Natural killer cell (primary cell): ENCODE data around the gene GATA1. TPM values are rescaled to one million over a fixed set of nuclear protein-coding genes. Genes with fewer than 3 reads are reported as not detected.

Experiments
- ATAC-seq, 3 donors: fragments of 150-1000 bp in 2 of 3; fragments of 200-7000 bp in 1 of 3; cut with Tn5 transposase; 1 replicate in 1 of 3; 2 replicates in 2 of 3; pipeline ENCODE4 v1.10.0; 2021; ENCODE audit warnings: mild to moderate bottlenecking in 2 of 3, moderate library complexity in 2 of 3
- DNase-seq, 2 donors: peaks; one replicate each; pipeline versions ENCODE4 v3.0.0 to v3.0.0-alpha.2; 2013 to 2021; ENCODE audit warnings: mixed read lengths in 1 of 2
- H3K27ac ChIP-seq: one replicate; pipeline ENCODE4 v1.5.1; 2013; ENCODE audit warnings: mild to moderate bottlenecking, low read length
- H3K27me3 ChIP-seq: one replicate; pipeline ENCODE4 v1.6.1; 2013; ENCODE audit warnings: low read length; ENCODE audit not compliant: control insufficient read depth, insufficient read depth
- H3K36me3 ChIP-seq: one replicate; pipeline ENCODE4 v1.6.1; 2013; ENCODE audit warnings: low read length; ENCODE audit not compliant: control insufficient read depth, insufficient read depth
- H3K4me1 ChIP-seq: one replicate; pipeline ENCODE4 v1.6.1; 2013; ENCODE audit warnings: low read length; ENCODE audit not compliant: control insufficient read depth, insufficient read depth
- H3K4me3 ChIP-seq: one replicate; pipeline ENCODE4 v1.5.1; 2013; ENCODE audit warnings: low read length
- H3K9me3 ChIP-seq: one replicate; pipeline ENCODE4 v1.6.1; 2013; ENCODE audit warnings: low read length; ENCODE audit not compliant: control insufficient read depth, insufficient read depth
- H3K27ac Mint-ChIP-seq, 2 donors: one replicate each; pipeline ENCODE4 v1.8.0; 2022; ENCODE audit warnings: mild to moderate bottlenecking in 2 of 2, mixed read lengths in 2 of 2, moderate library complexity in 1 of 2
- H3K27me3 Mint-ChIP-seq, 2 donors: one replicate each; pipeline ENCODE4 v1.8.0; 2022; ENCODE audit warnings: low read depth in 2 of 2, mixed read lengths in 2 of 2
- H3K36me3 Mint-ChIP-seq: one replicate; pipeline ENCODE4 v1.8.0; 2022; ENCODE audit warnings: mixed read lengths
- H3K4me1 Mint-ChIP-seq, 2 donors: one replicate each; pipeline ENCODE4 v1.8.0; 2022; ENCODE audit warnings: mixed read lengths in 2 of 2
- H3K4me3 Mint-ChIP-seq: one replicate; pipeline ENCODE4 v1.8.0; 2022; ENCODE audit warnings: mild to moderate bottlenecking, moderate library complexity, mixed read lengths
- H3K9me3 Mint-ChIP-seq, 2 donors: one replicate each; pipeline ENCODE4 v1.8.0; 2022; ENCODE audit warnings: mixed read lengths in 2 of 2
- WGBS: methylation state at CpG from one replicate; pipeline ENCODE4 v1.1.7; 2013; ENCODE audit warnings: missing lambda C conversion rate; ENCODE audit not compliant: insufficient coverage; 5-methylcytosine and 5-hydroxymethylcytosine counted together
- intact Hi-C: fragments of 100-400 bp; cut with micrococcal nuclease; formaldehyde crosslinking; loops from one replicate; pipeline ENCODE4 v1.14.2; 2022
- total RNA-seq, 4 donors: library from RNA; stranded (reverse); fragments of 120-200 nt in 1 of 4; gene quantifications; one replicate each; pipeline versions ENCODE4 v1.2.3 to v1.2.4, GENCODE V29; 2013 to 2022
- TF ChIP-seq, protein P1 (sequence below): fragments of 200-600 bp; IDR thresholded peaks from one replicate; pipeline ENCODE4 v1.8.0; 2022; ENCODE audit warnings: antibody characterized with exemption

The GATA1 gene
- total RNA-seq, 3 donors from 2014 or later (not counting 1 experiment from before 2014, with no cell fraction given), result 0.41 to 3.0 (median 0.49) TPM

DNA sequence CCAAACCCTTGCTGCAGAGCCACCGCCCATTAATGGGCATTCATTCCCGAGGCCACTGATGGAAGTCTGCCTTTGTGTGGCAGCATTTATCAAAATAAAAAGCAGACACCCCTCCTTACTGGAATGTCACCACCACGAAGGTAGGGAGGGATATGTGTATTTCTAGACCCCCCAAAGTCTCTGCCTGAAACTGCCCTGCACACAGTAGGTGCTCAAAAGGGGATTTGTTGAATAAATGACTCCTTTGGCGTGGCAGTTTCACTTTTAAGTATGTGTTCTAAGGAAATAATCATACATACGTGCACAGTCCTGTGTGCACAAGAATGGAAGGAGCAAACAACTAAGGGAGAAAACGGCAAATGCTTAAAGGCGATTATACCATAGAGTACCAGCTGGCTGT, 48.5 kb upstream of the GATA1 start:
- TF ChIP-seq, protein P1, sequence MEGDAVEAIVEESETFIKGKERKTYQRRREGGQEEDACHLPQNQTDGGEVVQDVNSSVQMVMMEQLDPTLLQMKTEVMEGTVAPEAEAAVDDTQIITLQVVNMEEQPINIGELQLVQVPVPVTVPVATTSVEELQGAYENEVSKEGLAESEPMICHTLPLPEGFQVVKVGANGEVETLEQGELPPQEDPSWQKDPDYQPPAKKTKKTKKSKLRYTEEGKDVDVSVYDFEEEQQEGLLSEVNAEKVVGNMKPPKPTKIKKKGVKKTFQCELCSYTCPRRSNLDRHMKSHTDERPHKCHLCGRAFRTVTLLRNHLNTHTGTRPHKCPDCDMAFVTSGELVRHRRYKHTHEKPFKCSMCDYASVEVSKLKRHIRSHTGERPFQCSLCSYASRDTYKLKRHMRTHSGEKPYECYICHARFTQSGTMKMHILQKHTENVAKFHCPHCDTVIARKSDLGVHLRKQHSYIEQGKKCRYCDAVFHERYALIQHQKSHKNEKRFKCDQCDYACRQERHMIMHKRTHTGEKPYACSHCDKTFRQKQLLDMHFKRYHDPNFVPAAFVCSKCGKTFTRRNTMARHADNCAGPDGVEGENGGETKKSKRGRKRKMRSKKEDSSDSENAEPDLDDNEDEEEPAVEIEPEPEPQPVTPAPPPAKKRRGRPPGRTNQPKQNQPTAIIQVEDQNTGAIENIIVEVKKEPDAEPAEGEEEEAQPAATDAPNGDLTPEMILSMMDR, result no peak
- no peak for DNase-seq
- Mint-ChIP-seq H3K4me3 (peak overlapping the region; percentile 82), H3K9me3 (no peaks in the 10 kb centered on the region), H3K36me3 (no peaks in the 10 kb centered on the region), H3K27ac (peak overlapping the region; percentile 90 to 96), H3K4me1 (peaks cover 6 to 20% of the 10 kb centered on the region in 2 donors), H3K27me3 (no peaks in the 10 kb centered on the region)
- 59% methylated on average over 5 of the region's 7 CpGs for WGBS
- no peak for ATAC-seq
- intact Hi-C loops, result loop anchor here (1.0 to 2.0 kb wide), 3 partner anchors 25 to 63 kb away; partner anchors contain the start of gene SUV39H1
- Histone ChIP-seq H3K4me1 (peaks cover 18% of the 10 kb centered on the region), H3K27ac (peak overlapping the region; percentile 86), H3K36me3 (no peaks in the 10 kb centered on the region), H3K27me3 (no peaks in the 10 kb centered on the region), H3K4me3 (peak overlapping the region; percentile 56), H3K9me3 (no peaks in the 10 kb centered on the region)

DNA sequence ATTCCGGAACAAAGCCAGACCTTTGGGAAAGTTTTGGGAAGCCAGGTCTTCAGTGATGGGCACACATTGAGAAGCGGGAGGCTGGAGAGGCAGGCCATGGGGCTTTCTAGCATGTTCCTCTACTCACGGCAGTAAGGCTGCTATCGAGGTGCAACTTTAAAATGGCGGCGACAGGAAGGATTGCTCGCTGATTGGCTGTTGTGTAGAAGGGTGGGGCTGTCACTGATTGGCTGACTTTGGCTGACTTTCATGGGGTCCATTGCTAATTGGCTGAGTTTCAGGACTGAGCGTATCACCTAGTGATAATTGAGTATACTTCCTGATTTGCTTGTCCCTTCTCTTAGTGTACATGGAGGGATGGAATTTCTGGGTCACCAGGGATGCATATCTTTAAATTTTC, 44.6 kb upstream of the GATA1 start:
- H3K36me3 Mint-ChIP-seq, result no peaks in the 10 kb centered on the region
- Histone ChIP-seq H3K27ac (no peak overlapping the region), H3K4me3 (no peak overlapping the region), H3K27me3 (no peaks in the 10 kb centered on the region), H3K36me3 (no peaks in the 10 kb centered on the region), H3K4me1 (peaks cover 9% of the 10 kb centered on the region), H3K9me3 (no peaks in the 10 kb centered on the region)
- H3K4me1 Mint-ChIP-seq, result peaks cover 6 to 12% of the 10 kb centered on the region in 2 donors
- WGBS, result 96% methylated on average over 8 of the region's 8 CpGs
- no peaks in the 10 kb centered on the region for H3K27me3 Mint-ChIP-seq
- H3K4me3 Mint-ChIP-seq, result no peak overlapping the region
- no peaks in the 10 kb centered on the region for H3K9me3 Mint-ChIP-seq
- TF ChIP-seq, protein P1, result no peak
- no peak overlapping the region for H3K27ac Mint-ChIP-seq
- ATAC-seq (no peak), DNase-seq (no peak)
- intact Hi-C loops, result no loop called here

DNA sequence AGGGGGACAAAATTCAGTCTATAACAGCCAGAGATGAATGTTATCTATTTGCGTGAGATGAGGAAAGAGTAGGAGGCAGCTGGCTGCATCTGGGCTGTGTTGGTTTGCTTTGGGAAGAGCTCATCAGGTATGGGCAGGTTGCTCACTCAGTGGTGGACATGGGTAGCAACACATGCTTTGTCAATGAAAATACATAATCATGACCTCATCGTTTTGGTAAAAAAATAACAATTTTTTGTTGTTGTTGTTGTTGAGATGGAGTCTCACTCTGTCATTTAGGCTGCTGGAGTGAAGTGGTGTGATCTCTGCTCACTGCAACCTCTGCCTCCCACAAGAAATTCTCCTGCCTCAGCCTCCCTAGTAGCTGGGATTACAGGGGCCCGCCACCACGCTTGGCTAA, 41.2 kb upstream of the GATA1 start:
- WGBS, result 100% methylated on average over 3 of the region's 4 CpGs

More for the DNA sequence above, 41.2 kb upstream of the GATA1 start:
- no peaks in the 10 kb centered on the region for H3K9me3 Mint-ChIP-seq
- Histone ChIP-seq H3K36me3 (no peaks in the 10 kb centered on the region), H3K4me3 (no peak overlapping the region), H3K4me1 (no peaks in the 10 kb centered on the region), H3K9me3 (no peaks in the 10 kb centered on the region), H3K27ac (no peak overlapping the region), H3K27me3 (no peaks in the 10 kb centered on the region)
- TF ChIP-seq, protein P1, result no peak
- intact Hi-C loops, result no loop called here
- H3K4me1 Mint-ChIP-seq, result no peaks in the 10 kb centered on the region
- H3K27ac Mint-ChIP-seq, result no peak overlapping the region
- DNase-seq (no peak), ATAC-seq (no peak)
- no peaks in the 10 kb centered on the region for H3K27me3 Mint-ChIP-seq
- H3K36me3 Mint-ChIP-seq, result no peaks in the 10 kb centered on the region
- H3K4me3 Mint-ChIP-seq, result no peak overlapping the region
